HL-60 (cell line): ENCODE measurements around the gene CPED1.

Source experiments
- CTCF ChIP-seq: IDR thresholded peaks from one replicate; pipeline ENCODE4 v1.5.1; 2011; ENCODE audit warnings: low read length, control low read depth, inconsistent platforms; ENCODE audit not compliant: insufficient read depth
- GABPA ChIP-seq: IDR thresholded peaks from 2 replicates; pipeline ENCODE4 v1.6.1; 2012; ENCODE audit warnings: low read depth
- POLR2AphosphoS5 ChIP-seq: IDR thresholded peaks from 2 replicates; pipeline ENCODE4 v1.6.1; 2012; ENCODE audit warnings: low read depth
- REST ChIP-seq: IDR thresholded peaks from 2 replicates; pipeline ENCODE4 v1.6.1; 2012; ENCODE audit warnings: low read depth; ENCODE audit not compliant: insufficient replicate concordance
- SPI1 ChIP-seq: IDR thresholded peaks from 2 replicates; pipeline ENCODE4 v1.6.1; 2012; ENCODE audit warnings: low read depth, mild to moderate bottlenecking, borderline replicate concordance

- TF ChIP-seq CTCF: no peak
- no peak for TF ChIP-seq REST
- TF ChIP-seq POLR2AphosphoS5: no peak
- TF ChIP-seq SPI1: no peak
- TF ChIP-seq GABPA: no peak
Observed at GRCh38 chr7:121006711-121007315, 18.3 kb downstream of the CPED1 start.
